Psoas muscle (tissue), 8 donors: ENCODE measurements around the gene SAA2. TPM values are rescaled to one million over a fixed set of nuclear protein-coding genes. Genes with fewer than 3 reads are reported as not detected.

Experiments
- ATAC-seq, 4 donors: fragments of 200-7000 bp; cut with Tn5 transposase; one replicate each; pipeline ENCODE4 v1.9.1; 2020; ENCODE audit warnings: moderate library complexity in 3 of 4, mild to moderate bottlenecking in 2 of 4
- DNase-seq, 2 donors: peaks; one replicate each; pipeline ENCODE4 v3.0.0-alpha.2; 2020
- H3K27ac ChIP-seq: fragments of 200-600 bp; one replicate; pipeline ENCODE4 v1.8.0; 2022
- H3K27me3 ChIP-seq, 3 donors: fragments of 200-600 bp in 1 of 3; one replicate each; pipeline versions ENCODE4 v1.6.1 to v1.8.0; 2013 to 2022; ENCODE audit warnings: low read length in 2 of 3, mild to moderate bottlenecking in 2 of 3, moderate library complexity in 1 of 3; ENCODE audit not compliant: insufficient read depth in 3 of 3
- H3K36me3 ChIP-seq, 2 donors: fragments of 200-600 bp in 1 of 2; one replicate each; pipeline versions ENCODE4 v1.6.1 to v1.8.0; 2013 to 2022; ENCODE audit warnings: low read depth in 1 of 2, mild to moderate bottlenecking in 1 of 2, moderate library complexity in 1 of 2; ENCODE audit not compliant: insufficient read depth in 1 of 2
- H3K4me1 ChIP-seq: fragments of 200-600 bp; one replicate; pipeline ENCODE4 v1.8.0; 2022
- H3K4me3 ChIP-seq: fragments of 200-600 bp; one replicate; pipeline ENCODE4 v1.8.0; 2022; ENCODE audit warnings: mild to moderate bottlenecking
- H3K9me3 ChIP-seq: fragments of 200-600 bp; one replicate; pipeline ENCODE4 v1.8.0; 2022
- CTCF ChIP-seq: fragments of 200-600 bp; IDR thresholded peaks from one replicate; pipeline ENCODE4 v1.8.0; 2022; ENCODE audit warnings: antibody characterized with exemption
- WGBS, 3 donors: extraction: QIAGEN DNeasy Blood & Tissue Kit; methylation state at CpG; one replicate each; pipeline versions ENCODE4 v1.1.6 to v1.1.7; 2013; 5-methylcytosine and 5-hydroxymethylcytosine counted together
- intact Hi-C, 2 donors: fragments of 100-400 bp; cut with DNase I; formaldehyde crosslinking; loops; one replicate each; pipeline versions ENCODE4 v1.11.0 to v1.14.2; 2022
- long read RNA-seq, 2 donors: library from polyadenylated mRNA; unstranded; transcript quantifications; one replicate each; pipeline ENCODE4 v2.0.0, GENCODE V29; 2021
- polyA plus RNA-seq, 3 donors: library from polyadenylated mRNA; stranded (reverse); fragments of 200-250 nt; gene quantifications; one replicate each; pipeline ENCODE4 v1.2.3, GENCODE V29; 2013
- total RNA-seq, 4 donors: library from RNA; stranded (reverse); fragmentation: NEBNext Ultra II Directional in 2 of 4; extraction: Animal tissue kit (Norgen Biotek cat#: 25700) in 2 of 4; gene quantifications; one replicate each; pipeline versions ENCODE4 v1.2.1 to v1.2.4, GENCODE V29; 2021 to 2023
- donor health status: healthy with polysubstance abuse.
- donor health status: DM: no; HTN: no; CAD: no; lungs with moderate emphysema.
- donor health status: Bipolar disorder and iron deficiency.
- donor health status: healthy.
- donor health status: DM: yes; HTN: yes; CAD: no.
- donor health status: DM: no; HTN: no; CAD: no.
- donor health status: DM: no; HTN: no; CAD: no.
- donor health status: DM: yes; HTN: yes; CAD: no.

Gene SAA2
- total RNA-seq: 10 to 100 TPM; 11.3 to 35.5 (median 25.6) TPM
- polyA plus RNA-seq: 1 to 10 TPM; 2.6 to 6.3 (median 3.0) TPM
- long read RNA-seq, donor 1, transcript SAA2-201 (4 exons, 563 nt): major isoform, 7 of 11 reads
- long read RNA-seq, donor 1, partial matches to known transcripts: 0 of 11 reads
- long read RNA-seq, donor 1, other reads (novel, unspliced or antisense): 0 of 11 reads
- long read RNA-seq, donor 2, partial matches to known transcripts: 0 of 6 reads
- long read RNA-seq, donor 2, other reads (novel, unspliced or antisense): 0 of 6 reads

GRCh38 chr11:18248561-18248960 lies at the start of gene SAA2:
Gene SAA2, minus strand, starts transcription at chr11:18248668. Its CDS starts 657 bp downstream, at chr11:18248011.
- TF ChIP-seq CTCF: no peak
- 62 to 72% (median 64%) methylated on average over 5 of the region's 5 CpGs for WGBS, 3 donors
- no peaks in the 10 kb centered on the region for H3K9me3 ChIP-seq
- ATAC-seq (peak in 3 of 4 donors; percentile 37 to 72 (median 49)), DNase-seq (no peak)
- H3K36me3 ChIP-seq: no peaks in the 10 kb centered on the region
- intact Hi-C loops: no loop called here
- no peaks in the 10 kb centered on the region for H3K4me1 ChIP-seq
- H3K27me3 ChIP-seq: no peaks in the 10 kb centered on the region
- no peak within 1 kb of the TSS for H3K27ac ChIP-seq
- no peak within 1 kb of the TSS for H3K4me3 ChIP-seq

GRCh38 chr11:18295316-18295715 lies 46.8 kb upstream of the SAA2 start:
- intact Hi-C loops: loop anchor here (10.0 kb wide), 2 partner anchors 189 to 209 kb away; no protein-coding TSS in a partner anchor
- H3K4me1 ChIP-seq: no peaks in the 10 kb centered on the region
- DNase-seq: no peak
- no peak overlapping the region for H3K4me3 ChIP-seq
- no peak overlapping the region for H3K27ac ChIP-seq
- H3K36me3 ChIP-seq: peaks cover 8 to 98% of the 10 kb centered on the region in 2 donors
- WGBS, 3 donors: 94 to 95% (median 94%) methylated on average over 2 of the region's 2 CpGs
- no peak for ATAC-seq
- no peaks in the 10 kb centered on the region for H3K9me3 ChIP-seq
- no peak for TF ChIP-seq CTCF
- H3K27me3 ChIP-seq: no peaks in the 10 kb centered on the region

GRCh38 chr11:18294862-18295261 lies 46.4 kb upstream of the SAA2 start:
- intact Hi-C loops: loop anchor here (10.0 kb wide), 2 partner anchors 190 to 210 kb away; no protein-coding TSS in a partner anchor
- 93 to 96% (median 94%) methylated on average over 5 of the region's 5 CpGs for WGBS, 3 donors
- ATAC-seq (no peak), DNase-seq (no peak)
- Histone ChIP-seq H3K36me3 (peaks cover 10 to 98% of the 10 kb centered on the region in 2 donors), H3K9me3 (no peaks in the 10 kb centered on the region), H3K4me3 (no peak overlapping the region), H3K27ac (no peak overlapping the region), H3K27me3 (no peaks in the 10 kb centered on the region), H3K4me1 (no peaks in the 10 kb centered on the region)
- no peak for TF ChIP-seq CTCF

- Histone ChIP-seq H3K27me3 (no peaks in the 10 kb centered on the region), H3K4me3 (no peak overlapping the region), H3K4me1 (no peaks in the 10 kb centered on the region), H3K36me3 (peaks cover 16 to 99% of the 10 kb centered on the region in 2 donors), H3K27ac (no peak overlapping the region), H3K9me3 (no peaks in the 10 kb centered on the region)
- WGBS, 3 donors: 94 to 97% (median 97%) methylated on average over 4 of the region's 4 CpGs
- ATAC-seq: no peak
- no peak for TF ChIP-seq CTCF
- no peak for DNase-seq
- intact Hi-C loops: loop anchor here in 1 of 2 donors (5.0 kb wide), 1 partner anchor 58 kb away; no protein-coding TSS in a partner anchor
Observed at GRCh38 chr11:18288911-18289310, 40.4 kb upstream of the SAA2 start.
